H1 (cell line): ENCODE data around the gene MMP1. TPM values are rescaled to one million over a fixed set of nuclear protein-coding genes. Genes with fewer than 3 reads are reported as not detected.

Experiments used
- CTCF ChIA-PET: fragments of 300-600 bp; sonication (Branson Sonifier 250); formaldehyde crosslinking; loops from one replicate; lab custom pipeline; 2021; ENCODE audit not compliant: partially characterized antibody; lab: Charles Lee
- POLR2A ChIA-PET: fragments of 300-600 bp; sonication (Branson Sonifier 250); formaldehyde crosslinking; loops from one replicate; lab custom pipeline; 2021; ENCODE audit warnings: inconsistent platforms; ENCODE audit not compliant: partially characterized antibody; lab: Charles Lee
- DNase-seq, 2 experiments: peaks; one replicate each; pipeline versions ENCODE4 v3.0.0 to v3.0.0-alpha.2; 2010 to 2022; ENCODE audit warnings: low spot score in 2 of 2, low read depth in 1 of 2, mixed read lengths in 1 of 2
- FAIRE-seq: peaks from 2 replicates; lab custom pipeline; 2011; peaks lifted over from hg19 to GRCh38; lab: Jason Lieb, UNC
- H2AFZ ChIP-seq: 2 replicates; pipeline ENCODE4 v1.8.1; 2012; ENCODE audit warnings: low read length, inconsistent platforms
- H2AK5ac ChIP-seq: 2 replicates; pipeline ENCODE4 v1.6.1; 2013; ENCODE audit warnings: low read depth, low read length
- H2BK120ac ChIP-seq: replicated peaks from 2 replicates; pipeline ENCODE3; 2013; ENCODE audit warnings: low read depth, low read length, inconsistent platforms
- H2BK12ac ChIP-seq: 2 replicates; pipeline ENCODE4 v1.6.1; 2013; ENCODE audit warnings: low read depth, low read length
- H2BK15ac ChIP-seq: 2 replicates; pipeline ENCODE4 v1.6.1; 2013; ENCODE audit warnings: low read length
- H2BK20ac ChIP-seq: 2 replicates; pipeline ENCODE4 v1.6.1; 2013; ENCODE audit warnings: low read length
- H2BK5ac ChIP-seq: 2 replicates; pipeline ENCODE4 v1.6.1; 2013; ENCODE audit warnings: low read depth, low read length
- H3K14ac ChIP-seq: 2 replicates; pipeline ENCODE4 v1.6.1; 2013; ENCODE audit warnings: inconsistent platforms; ENCODE audit not compliant: insufficient read length
- H3K18ac ChIP-seq: 2 replicates; pipeline ENCODE4 v1.6.1; 2013; ENCODE audit warnings: low read length; ENCODE audit errors: extremely low read depth
- H3K23ac ChIP-seq: 2 replicates; pipeline ENCODE4 v1.6.1; 2013; ENCODE audit warnings: inconsistent platforms; ENCODE audit not compliant: insufficient read length
- H3K23me2 ChIP-seq: 2 replicates; pipeline ENCODE4 v1.6.1; 2013; ENCODE audit warnings: low read depth, low read length
- H3K27ac ChIP-seq: 2 replicates; pipeline ENCODE4 v1.6.1; 2011; ENCODE audit warnings: low read depth, low read length, inconsistent platforms
- H3K27me3 ChIP-seq, 4 experiments: replicated peaks in 1 of 4; 1 replicate in 1 of 4; 2 replicates in 3 of 4; pipeline versions ENCODE4 v1.6.1 to v1.8.1; 2011 to 2013; ENCODE audit warnings: low read length in 3 of 4, mild to moderate bottlenecking in 3 of 4, inconsistent platforms in 2 of 4, mixed read lengths in 2 of 4, moderate library complexity in 1 of 4; ENCODE audit not compliant: control insufficient read depth in 3 of 4, insufficient read depth in 3 of 4; ENCODE audit errors: extremely low read depth in 1 of 4
- H3K36me3 ChIP-seq, 4 experiments: 2 replicates each; pipeline versions ENCODE4 v1.6.1 to v1.8.1; 2011 to 2013; ENCODE audit warnings: mild to moderate bottlenecking in 4 of 4, low read length in 3 of 4, moderate library complexity in 2 of 4, control low read depth in 1 of 4, inconsistent platforms in 1 of 4; ENCODE audit not compliant: insufficient read depth in 4 of 4, control insufficient read depth in 2 of 4
- H3K4ac ChIP-seq: replicated peaks from 2 replicates; pipeline ENCODE3; 2013; ENCODE audit warnings: low read length, low read depth, mixed read lengths, inconsistent platforms; ENCODE audit not compliant: insufficient read length
- H3K4me1 ChIP-seq, 4 experiments: replicated peaks in 1 of 4; 1 replicate in 1 of 4; 2 replicates in 3 of 4; pipeline versions ENCODE4 v1.6.1 to v1.8.1; 2011 to 2013; ENCODE audit warnings: low read length in 3 of 4, inconsistent platforms in 2 of 4, mixed read lengths in 1 of 4; ENCODE audit not compliant: insufficient read depth in 4 of 4, control insufficient read depth in 3 of 4
- H3K4me2 ChIP-seq, 2 experiments: 2 replicates each; pipeline versions ENCODE4 v1.6.1 to v1.8.1; 2011 to 2013; ENCODE audit warnings: low read depth in 2 of 2, low read length in 2 of 2, control low read depth in 1 of 2, inconsistent platforms in 1 of 2, mild to moderate bottlenecking in 1 of 2; ENCODE audit not compliant: insufficient read depth in 1 of 2
- H3K4me3 ChIP-seq, 4 experiments: fragments of 200-600, 300-600 bp in 1 of 4; sonication (generic), shearing (Covaris generic), sonication (Bioruptor Twin) in 1 of 4; 2 replicates each; pipeline versions ENCODE4 v1.5.1 to v1.8.1; 2011 to 2016; ENCODE audit warnings: low read length in 4 of 4, low read depth in 3 of 4, control low read depth in 2 of 4, inconsistent platforms in 2 of 4, mild to moderate bottlenecking in 2 of 4, mixed read lengths in 1 of 4, moderate library complexity in 1 of 4; ENCODE audit not compliant: insufficient read depth in 2 of 4; ENCODE audit errors: extremely low read depth in 1 of 4
- H3K56ac ChIP-seq: replicated peaks from 2 replicates; pipeline ENCODE3; 2013; ENCODE audit warnings: low read depth, mild to moderate bottlenecking, mixed read lengths, low read length, inconsistent platforms; ENCODE audit not compliant: insufficient read length
- H3K79me1 ChIP-seq: 2 replicates; pipeline ENCODE4 v1.6.1; 2013; ENCODE audit warnings: low read depth, low read length, control low read depth
- H3K79me2 ChIP-seq, 2 experiments: 2 replicates each; pipeline versions ENCODE4 v1.6.1 to v1.8.1; 2012 to 2013; ENCODE audit warnings: low read length in 2 of 2, mild to moderate bottlenecking in 2 of 2, inconsistent platforms in 1 of 2; ENCODE audit not compliant: insufficient read depth in 2 of 2, control insufficient read depth in 1 of 2
- H3K9ac ChIP-seq, 4 experiments: replicated peaks in 1 of 4; 1 replicate in 1 of 4; 2 replicates in 3 of 4; pipeline versions ENCODE4 v1.6.1 to v1.8.1; 2011 to 2013; ENCODE audit warnings: low read depth in 3 of 4, low read length in 3 of 4, control low read depth in 2 of 4, mild to moderate bottlenecking in 2 of 4, moderate library complexity in 2 of 4, inconsistent platforms in 1 of 4; ENCODE audit errors: extremely low read depth in 1 of 4
- H3K9me3 ChIP-seq, 2 experiments: 2 replicates each; pipeline versions ENCODE4 v1.6.1 to v1.8.1; 2012 to 2013; ENCODE audit warnings: mild to moderate bottlenecking in 2 of 2, moderate library complexity in 2 of 2, control low read depth in 1 of 2, inconsistent platforms in 1 of 2, low read depth in 1 of 2, low read length in 1 of 2, mixed read lengths in 1 of 2; ENCODE audit not compliant: insufficient read depth in 2 of 2
- H4K20me1 ChIP-seq, 2 experiments: replicated peaks in 1 of 2; 2 replicates each; pipeline versions ENCODE3 to v1.8.1; 2011 to 2013; ENCODE audit warnings: inconsistent platforms in 2 of 2, low read length in 2 of 2, mild to moderate bottlenecking in 1 of 2; ENCODE audit not compliant: insufficient read depth in 2 of 2, control insufficient read depth in 1 of 2
- H4K5ac ChIP-seq: 2 replicates; pipeline ENCODE4 v1.6.1; 2013; ENCODE audit warnings: low read length, low read depth, mixed read lengths, inconsistent platforms; ENCODE audit not compliant: insufficient read length
- H4K8ac ChIP-seq: 2 replicates; pipeline ENCODE4 v1.8.0; 2013; ENCODE audit warnings: mild to moderate bottlenecking, moderate library complexity, low read length, inconsistent platforms; ENCODE audit not compliant: insufficient read depth; ENCODE audit errors: extremely low read depth
- H4K91ac ChIP-seq: replicated peaks from 2 replicates; pipeline ENCODE3; 2013; ENCODE audit warnings: low read length, mixed read lengths, inconsistent platforms; ENCODE audit not compliant: insufficient read length
- FOSL1 ChIP-seq: IDR thresholded peaks from 2 replicates; pipeline ENCODE4 v1.6.1; 2011; ENCODE audit warnings: mild to moderate bottlenecking, low read depth, low read length, moderate library complexity; ENCODE audit not compliant: insufficient read depth
- RBBP5 ChIP-seq: IDR thresholded peaks from 2 replicates; pipeline ENCODE4 v1.7.1; 2012; ENCODE audit warnings: low read depth, mild to moderate bottlenecking, inconsistent platforms, low read length, moderate library complexity, borderline replicate concordance
- RFX5 ChIP-seq: IDR thresholded peaks from 2 replicates; pipeline ENCODE4 v1.6.1; 2011; ENCODE audit warnings: low read depth, low read length, improper control_type of control experiment, borderline replicate concordance
- SIX5 ChIP-seq: IDR thresholded peaks from 2 replicates; pipeline ENCODE4 v1.6.1; 2011; ENCODE audit warnings: mild to moderate bottlenecking, low read depth, low read length
- WGBS, 2 experiments: shearing (Covaris generic) in 1 of 2; methylation state at CpG; one replicate each; pipeline versions ENCODE4 v1.1.6 to v1.1.7; 2013 to 2015; ENCODE audit warnings: low lambda C conversion rate in 2 of 2, mixed read lengths in 2 of 2, inconsistent platforms in 1 of 2, low coverage in 1 of 2, missing lambda C conversion rate in 1 of 2; ENCODE audit not compliant: insufficient replicate concordance in 2 of 2, insufficient coverage in 1 of 2, insufficient read length in 1 of 2; ENCODE audit errors: extremely low coverage in 1 of 2, missing lambda C conversion rate in 1 of 2; 5-methylcytosine and 5-hydroxymethylcytosine counted together
- polyA plus RNA-seq, 7 experiments: library from polyadenylated mRNA; depleted of rRNA in 3 of 7; stranded (reverse) in 5 of 7; unstranded in 2 of 7; fragments of >200 nt in 5 of 7; fragments of 200-250 nt in 2 of 7; gene quantifications; 1 replicate in 5 of 7; 2 replicates in 1 of 7; 4 replicates in 1 of 7; pipeline versions ENCODE4 v1.2.1 to v1.2.3, GENCODE V29; 2011 to 2013; ENCODE audit warnings: missing spikeins in 2 of 7, mixed read lengths in 2 of 7
- total RNA-seq: library from RNA; stranded (reverse); fragmentation: NEBNext Ultra II Directional; extraction: Animal tissue kit (Norgen Biotek cat#: 25700); gene quantifications from 2 replicates; pipeline ENCODE4 v1.2.1, GENCODE V29; 2021
- TF ChIP-seq, protein P1 (sequence below): IDR thresholded peaks from 2 replicates; pipeline ENCODE4 v1.6.1; 2012; ENCODE audit warnings: inconsistent platforms

The MMP1 gene
- total and polyA plus RNA-seq, 2 of the 8 experiments (the other 6 are each of a cell fraction or from before 2014, with no cell fraction given) = not detected

DNA sequence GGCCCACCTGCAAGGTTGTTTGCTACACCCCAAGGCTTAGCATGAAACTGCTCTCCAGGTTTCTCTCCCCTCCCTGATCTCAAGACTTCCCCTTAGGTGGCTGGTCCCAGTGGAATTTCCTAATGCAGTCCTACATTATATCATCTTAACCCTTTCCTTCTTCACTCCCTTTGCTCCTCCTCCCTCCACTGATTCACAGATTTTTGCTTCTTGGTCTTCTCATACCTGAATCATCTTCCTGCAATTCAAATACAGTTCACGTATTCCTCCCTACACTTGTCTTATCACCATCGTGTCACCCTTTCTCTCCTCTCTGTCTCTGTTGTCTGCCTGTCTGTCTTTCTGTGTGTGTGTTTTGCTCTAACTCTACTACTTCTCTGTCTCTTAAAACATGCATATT lies 34.5 kb downstream of the MMP1 start:
- Histone ChIP-seq H2BK20ac (no peak overlapping the region), H3K23ac (no peak overlapping the region), H2BK5ac (no peak overlapping the region), H3K9ac (no peak overlapping the region), H3K27ac (no peak overlapping the region), H3K79me2 (no peaks in the 10 kb centered on the region), H3K18ac (no peak overlapping the region), H4K5ac (no peak overlapping the region), H4K8ac (no peak overlapping the region), H2BK12ac (no peak overlapping the region; the same call in 1 of the 2 replicates), H2AK5ac (peak overlapping the region; percentile 66; the same call in 1 of the 2 replicates), H3K56ac (no peak overlapping the region), H3K4ac (no peak overlapping the region), H4K91ac (no peak overlapping the region), H3K27me3 (peaks cover 0 to 1% (median 0%) of the 10 kb centered on the region in 4 experiments; a peak in 1 of 7 replicates), H3K79me1 (no peaks in the 10 kb centered on the region), H2AFZ (no peak overlapping the region), H3K23me2 (no peaks in the 10 kb centered on the region), H3K36me3 (no peaks in the 10 kb centered on the region), H3K4me3 (no peak overlapping the region), H3K4me2 (no peak overlapping the region), H2BK15ac (no peak overlapping the region), H3K14ac (no peak overlapping the region), H4K20me1 (no peaks in the 10 kb centered on the region), H3K4me1 (peaks cover 0 to 4% (median 1%) of the 10 kb centered on the region in 4 experiments; a peak in 1 of 7 replicates), H3K9me3 (no peaks in the 10 kb centered on the region), H2BK120ac (no peak overlapping the region)
- DNase-seq = no peak
- POLR2A ChIA-PET = no interaction called here
- FAIRE-seq = no peak
- no peak for TF ChIP-seq RBBP5
- TF ChIP-seq, protein P1, sequence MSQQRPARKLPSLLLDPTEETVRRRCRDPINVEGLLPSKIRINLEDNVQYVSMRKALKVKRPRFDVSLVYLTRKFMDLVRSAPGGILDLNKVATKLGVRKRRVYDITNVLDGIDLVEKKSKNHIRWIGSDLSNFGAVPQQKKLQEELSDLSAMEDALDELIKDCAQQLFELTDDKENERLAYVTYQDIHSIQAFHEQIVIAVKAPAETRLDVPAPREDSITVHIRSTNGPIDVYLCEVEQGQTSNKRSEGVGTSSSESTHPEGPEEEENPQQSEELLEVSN = no peak
- TF ChIP-seq RFX5 = no peak
- TF ChIP-seq FOSL1 = no peak
- no peak for TF ChIP-seq SIX5
- CTCF ChIA-PET = interaction anchor here (1.5 kb wide), 1 partner anchor 79 kb away, joined by 3 read pairs; no protein-coding TSS in a partner anchor
- 89% methylated on average over 2 of the region's 2 CpGs; no CpG with 5 or more reads in 1 of the 2 experiments for WGBS, 2 experiments
